Iris pigment epithelial cell (primary cell): ENCODE results near the gene OBSCN.
"Not testable (repeated sequence)": the region's sequence is repeated elsewhere in the genome, so short reads cannot be mapped to it uniquely, and the experiment has no call there.

Source experiments
- DNase-seq: peaks from one replicate; pipeline ENCODE4 v3.0.0-alpha.2; 2011; ENCODE audit warnings: low read depth

OBSCN gene

GRCh38 chr1:228213917-228214808 is 6.3 kb downstream of the OBSCN start:
- DNase-seq: no peak

GRCh38 chr1:228214921-228215662 is 7.2 kb downstream of the OBSCN start:
- DNase-seq: no peak

DNA sequence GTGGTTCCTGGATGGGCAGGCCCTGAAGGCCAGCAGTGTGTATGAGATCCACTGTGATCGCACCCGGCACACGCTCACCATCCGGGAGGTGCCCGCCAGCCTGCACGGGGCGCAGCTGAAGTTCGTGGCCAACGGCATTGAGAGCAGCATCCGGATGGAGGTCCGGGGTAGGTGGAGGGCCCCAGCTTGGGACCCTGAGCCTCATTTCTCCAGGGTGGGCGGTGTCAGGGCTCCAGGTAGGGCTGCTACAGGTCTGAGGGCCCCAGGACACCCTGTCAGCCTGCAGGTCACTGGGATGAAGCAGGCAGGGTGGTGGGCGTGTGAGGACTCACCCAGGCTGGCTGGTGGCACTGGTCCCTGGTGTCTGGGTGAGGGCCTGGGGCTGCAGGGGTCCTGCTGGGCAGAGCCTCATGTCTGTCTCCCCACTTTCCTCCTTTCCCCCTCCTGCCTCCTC is 7.8 kb downstream of the OBSCN start:
- no peak for DNase-seq

GRCh38 chr1:228216371-228217320 is 8.8 kb downstream of the OBSCN start:
- DNase-seq: no peak

DNA sequence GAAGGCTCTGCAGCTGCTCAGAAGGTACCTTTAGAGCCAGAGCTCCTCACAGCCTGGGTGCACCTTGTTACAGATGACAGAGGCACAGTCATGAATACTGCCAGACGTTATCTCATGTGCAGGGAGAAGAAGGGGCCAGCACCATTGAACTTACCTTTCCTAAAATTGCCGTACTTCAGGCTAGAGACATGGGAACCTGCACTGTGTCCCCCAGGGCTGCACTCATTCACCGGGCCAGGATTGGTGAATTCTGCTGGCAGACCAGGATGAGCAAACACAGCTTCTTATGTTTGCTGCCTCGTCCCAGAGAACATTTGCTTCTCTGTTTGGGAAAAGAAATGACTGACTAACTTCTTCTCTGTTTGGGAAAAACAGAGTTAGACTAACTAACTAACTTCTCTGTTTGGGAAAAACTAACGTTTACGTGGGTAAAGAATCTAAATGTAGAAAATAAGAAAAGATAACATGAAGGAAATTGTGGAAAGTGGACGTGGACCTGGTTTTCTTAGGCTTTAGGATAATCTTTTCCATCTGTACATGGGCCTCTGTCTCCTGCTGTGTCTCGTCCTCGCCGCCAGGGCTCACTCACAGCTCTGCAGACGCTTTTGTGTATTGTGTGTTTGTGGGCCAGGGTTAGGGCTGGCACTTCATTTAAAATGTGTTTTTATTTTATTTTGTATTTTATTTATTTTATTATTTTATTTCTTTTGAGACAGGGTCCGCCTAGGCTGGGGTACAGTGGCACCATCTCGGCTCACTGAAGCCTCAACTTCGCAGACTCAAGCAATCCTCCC is 9.9 kb downstream of the OBSCN start:
- peak; percentile 49 for DNase-seq

DNA sequence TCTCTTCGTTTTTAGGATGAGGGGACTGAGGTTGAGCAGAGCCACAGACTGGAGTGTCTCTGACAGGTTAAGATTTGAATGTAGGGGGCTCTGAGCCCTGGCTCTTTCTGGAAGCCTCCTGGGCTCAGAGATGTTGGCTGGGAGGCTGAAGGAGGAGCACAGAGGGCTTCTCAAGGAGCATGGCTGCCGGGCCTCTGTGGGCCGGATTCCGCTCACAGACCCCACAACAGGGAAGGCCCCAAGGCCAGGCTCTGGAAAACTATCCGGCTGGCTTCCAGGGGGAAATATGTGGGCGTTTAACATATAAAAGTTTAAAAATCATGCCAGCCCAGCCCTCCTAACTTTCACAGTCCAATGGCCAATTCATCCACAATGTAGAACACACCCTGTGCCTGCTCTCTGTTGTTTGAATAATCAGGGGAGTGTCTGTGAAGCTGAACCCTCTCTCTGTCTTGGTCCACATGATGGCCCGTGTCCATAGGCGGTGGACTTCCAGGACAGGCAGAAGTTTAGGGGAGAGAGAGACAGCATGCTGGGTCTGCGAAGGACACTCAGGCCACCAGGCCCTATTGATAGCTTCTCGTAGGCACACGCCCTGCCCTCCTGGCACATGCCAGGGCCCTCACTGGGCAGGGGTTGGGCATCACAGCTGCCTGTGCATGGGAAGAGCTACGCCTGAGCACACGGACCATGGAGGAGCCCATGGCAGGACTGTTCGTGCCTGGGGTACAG is 10.8 kb downstream of the OBSCN start:
- no peak for DNase-seq

DNA sequence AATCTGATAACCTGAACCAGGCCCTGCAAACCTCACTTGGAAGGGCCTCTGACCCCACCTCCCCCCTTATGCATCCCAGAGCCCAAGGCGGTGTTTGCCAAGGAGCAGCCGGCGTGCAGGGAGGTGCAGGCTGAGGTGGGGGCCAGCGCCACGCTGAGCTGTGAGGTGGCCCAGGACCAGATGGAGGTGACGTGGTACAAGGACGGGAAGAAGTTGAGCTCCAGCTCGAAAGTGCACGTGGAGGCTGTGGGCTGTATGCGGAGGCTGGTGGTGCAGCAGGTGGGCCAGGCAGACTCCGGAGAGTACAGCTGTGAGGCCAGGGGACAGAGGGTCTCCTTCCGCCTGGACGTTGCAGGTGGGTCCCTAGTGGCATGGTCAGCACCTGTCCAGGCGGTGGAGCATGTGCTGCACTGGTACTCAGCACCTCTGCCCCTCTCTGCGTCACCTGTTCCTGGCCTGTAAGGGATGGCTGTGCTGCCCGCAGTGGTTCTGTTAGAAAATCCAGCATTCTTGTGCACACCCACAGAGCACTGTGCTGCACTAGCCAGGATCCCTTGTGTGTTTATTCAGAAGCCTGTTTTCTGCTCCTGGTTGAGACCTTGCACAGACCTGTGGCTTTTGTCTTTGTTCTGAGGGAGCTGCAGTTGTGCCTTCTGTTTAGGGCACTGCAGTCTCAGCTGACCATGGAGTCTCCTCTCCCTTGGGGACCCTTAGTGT is 11.6 kb downstream of the OBSCN start:
- DNase-seq: no peak

GRCh38 chr1:228219962-228220780 is 12.3 kb downstream of the OBSCN start:
- DNase-seq: no peak

- DNase-seq: not testable (repeated sequence)
These were observed 13.3 kb downstream of the OBSCN start for GRCh38 chr1:228221097-228221496.

- DNase-seq: no peak
These were observed 14.7 kb downstream of the OBSCN start for GRCh38 chr1:228222548-228222947.

GRCh38 chr1:228224198-228225164 is 16.6 kb downstream of the OBSCN start:
- DNase-seq: no peak

- DNase-seq: no peak
These were observed 17.4 kb downstream of the OBSCN start for GRCh38 chr1:228225165-228225710.

GRCh38 chr1:228225740-228226139 is 17.9 kb downstream of the OBSCN start:
- DNase-seq: no peak

DNA sequence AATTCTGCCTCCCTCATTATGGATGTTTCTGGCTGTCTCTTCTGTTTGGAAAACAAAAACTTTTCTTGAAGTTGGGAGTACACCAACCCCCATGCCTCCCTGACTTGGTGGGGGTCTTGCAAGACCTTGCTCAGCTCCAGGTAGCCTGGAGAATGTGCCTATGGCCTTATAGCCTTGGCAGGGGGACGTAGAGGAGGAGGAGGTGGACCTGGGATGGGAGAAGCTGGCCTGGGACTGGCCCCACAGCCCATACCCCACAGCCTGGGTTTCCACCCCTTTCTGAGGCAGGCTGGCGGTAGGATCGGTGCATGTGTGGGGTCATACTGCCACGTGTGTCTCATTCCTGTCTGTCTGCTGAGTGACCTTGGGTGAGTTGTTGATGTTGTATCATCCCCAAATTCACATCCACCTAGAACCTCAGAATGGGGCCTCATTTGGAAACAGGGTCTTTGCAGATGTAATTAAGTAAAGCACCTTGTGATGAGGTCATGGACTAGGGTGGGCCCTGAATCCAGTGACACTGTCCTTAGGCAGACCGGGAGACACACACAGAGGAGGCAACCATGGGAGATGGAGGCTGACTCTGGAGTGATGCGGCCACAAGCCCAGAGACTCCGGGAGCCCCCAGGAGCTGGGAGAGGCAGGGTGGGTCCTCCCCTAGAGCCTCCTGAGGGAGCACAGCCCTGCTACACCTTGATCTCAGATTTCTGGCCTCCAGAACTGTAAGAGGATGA is 18.5 kb downstream of the OBSCN start:
- no peak for DNase-seq

DNA sequence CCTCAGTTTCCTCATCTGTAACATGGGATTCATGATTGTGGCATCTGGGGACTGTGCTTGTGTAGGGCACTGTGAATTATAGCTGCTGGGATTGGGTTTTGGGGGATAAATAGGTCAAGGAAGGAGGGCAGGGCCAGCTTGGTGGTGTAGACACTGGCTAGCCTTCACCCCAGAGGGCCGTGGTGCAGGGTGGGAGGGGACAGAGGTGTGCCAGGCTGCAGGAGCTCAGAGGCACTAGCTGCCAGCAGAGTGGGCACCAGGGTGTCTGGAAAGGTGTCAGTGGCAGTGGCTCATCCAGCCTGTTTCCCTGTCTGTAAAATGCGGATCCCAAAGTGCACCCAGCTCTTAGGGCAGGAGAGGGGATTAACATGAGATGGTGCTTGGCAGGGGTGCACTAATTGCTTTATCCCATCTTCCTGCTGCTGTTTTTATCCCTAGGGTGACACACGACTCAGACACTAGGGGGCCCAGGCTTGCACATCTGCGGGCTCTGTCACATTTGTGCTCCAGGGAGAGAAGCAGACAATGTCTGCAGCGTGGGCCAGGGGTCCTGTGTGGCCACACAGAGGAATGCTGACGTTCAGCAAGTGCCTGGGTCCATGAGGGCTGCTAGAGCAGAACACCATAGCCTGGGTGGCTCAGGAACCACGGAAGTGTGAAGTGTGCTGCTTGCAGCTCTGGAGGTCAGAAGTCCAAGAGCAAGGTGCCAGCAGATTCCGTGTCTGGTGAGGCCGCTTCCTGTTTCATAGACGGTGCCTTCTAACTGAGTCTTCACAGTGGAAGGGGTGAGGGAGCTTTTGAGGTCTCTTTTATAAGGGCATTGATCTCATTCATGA is 19.3 kb downstream of the OBSCN start:
- DNase-seq: peak; percentile 84

GRCh38 chr1:228228147-228228546 is 20.3 kb downstream of the OBSCN start:
- DNase-seq: peak; percentile 21
